HG02981 (cell line): ENCODE data around the gene C3orf18.
A peak's percentile ranks its signal among the peaks of the same experiment; 100 is the strongest.

ENCODE experiments used
- ATAC-seq: cut with Tn5 transposase; IDR thresholded peaks from one replicate; pipeline ENCODE4 v1.9.1; 2021; ENCODE audit warnings: mild to moderate bottlenecking, moderate library complexity; ENCODE audit not compliant: unreplicated experiment

Gene C3orf18

DNA sequence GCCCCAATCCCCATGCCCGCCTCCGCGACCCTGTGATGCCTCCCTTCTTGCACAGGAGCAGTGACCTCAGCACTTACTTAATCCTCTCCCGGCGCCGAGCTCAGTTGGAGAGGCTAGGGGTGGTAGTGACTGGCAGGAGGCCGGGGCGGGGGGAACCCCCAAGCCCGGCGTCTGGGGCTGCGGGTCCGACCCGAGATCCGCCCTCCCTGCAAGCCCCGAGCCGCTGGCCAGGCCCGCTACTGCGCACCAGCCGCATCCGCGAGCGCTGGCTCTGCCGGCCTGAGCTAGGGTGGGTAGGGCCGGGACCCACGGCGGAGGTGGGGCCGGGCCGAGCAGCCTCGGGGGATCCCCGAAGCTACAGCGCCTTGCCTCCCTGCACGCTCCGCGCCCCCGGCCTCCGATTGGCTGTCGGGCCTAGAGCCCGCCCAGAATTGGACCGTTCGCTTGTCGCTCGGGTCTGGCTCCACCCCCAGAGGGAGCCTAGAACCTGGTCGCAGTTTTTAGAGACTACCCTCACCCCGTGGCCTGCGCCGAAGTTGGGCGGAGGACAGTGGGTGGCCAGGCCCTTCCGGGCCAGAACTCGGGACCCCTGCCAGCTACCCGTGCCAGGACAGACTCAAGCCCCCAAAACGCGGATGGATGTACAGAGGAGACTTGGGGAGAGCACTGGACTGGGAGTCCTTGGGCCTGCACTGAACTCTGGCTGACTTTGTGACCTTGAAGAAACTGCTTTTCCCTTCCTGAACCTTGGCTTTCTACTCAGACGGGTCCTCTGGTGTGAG, at the start of gene C3orf18:
C3orf18 (minus strand) TSS at position 362 of the 782 bp plus-strand sequence. CDS start 2,048 bp downstream, outside the sequence.
- peak; percentile 81 for ATAC-seq

DNA sequence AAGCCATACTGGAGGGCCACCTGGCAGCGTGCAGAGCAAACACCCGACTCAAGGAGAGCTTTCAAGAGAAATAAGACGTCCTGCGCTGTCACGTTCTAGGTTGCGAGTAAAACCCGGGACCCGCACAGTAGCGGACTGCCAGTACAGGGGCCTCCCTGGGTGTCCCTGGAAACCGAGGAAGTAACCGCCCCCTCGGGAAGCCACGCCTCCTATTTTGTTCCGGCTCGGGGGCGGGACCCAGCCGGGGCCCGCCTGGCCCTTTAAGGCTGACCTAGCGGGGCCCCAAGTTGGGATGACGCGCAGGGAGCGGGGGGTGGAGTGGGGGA, 49.2 kb upstream of the C3orf18 start:
- ATAC-seq = peak; percentile 53

DNA sequence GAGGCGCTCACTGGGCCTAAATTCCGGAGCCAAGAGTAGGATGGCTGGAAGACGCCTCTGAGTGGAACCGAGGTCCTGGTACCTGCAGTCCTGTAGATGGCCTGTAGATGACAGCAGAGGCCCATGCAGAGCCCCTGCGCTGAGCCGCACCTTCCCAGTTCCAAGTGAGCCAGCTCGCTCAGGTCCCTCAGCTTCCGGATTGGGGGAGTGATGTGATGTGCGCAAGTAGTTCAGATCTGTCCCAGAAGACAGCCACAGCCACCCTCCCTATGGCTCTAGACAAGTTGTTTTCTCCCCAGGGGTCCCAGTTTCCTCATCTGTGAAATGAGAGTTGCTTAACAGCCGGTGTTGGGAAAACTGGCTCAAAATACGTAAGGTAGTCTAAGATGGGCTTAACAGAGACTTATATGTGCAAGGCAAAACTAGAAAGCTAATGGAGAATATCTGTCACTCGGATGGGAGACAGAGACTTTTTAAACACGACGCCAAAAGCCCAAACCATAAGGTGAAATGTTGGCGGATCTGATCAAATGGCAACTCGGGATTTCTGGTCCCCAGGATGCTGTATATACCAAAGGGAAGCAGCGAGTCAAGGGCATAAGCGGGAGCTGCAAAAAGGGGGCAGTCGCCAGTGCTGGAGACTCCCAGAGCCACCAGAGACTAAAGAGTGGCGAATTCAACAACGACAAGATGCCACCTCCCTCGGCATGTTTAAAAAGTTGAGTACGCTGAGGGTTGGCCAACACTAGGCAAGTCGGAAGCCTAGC, 48.6 kb upstream of the C3orf18 start:
- peak; percentile 19 for ATAC-seq

DNA sequence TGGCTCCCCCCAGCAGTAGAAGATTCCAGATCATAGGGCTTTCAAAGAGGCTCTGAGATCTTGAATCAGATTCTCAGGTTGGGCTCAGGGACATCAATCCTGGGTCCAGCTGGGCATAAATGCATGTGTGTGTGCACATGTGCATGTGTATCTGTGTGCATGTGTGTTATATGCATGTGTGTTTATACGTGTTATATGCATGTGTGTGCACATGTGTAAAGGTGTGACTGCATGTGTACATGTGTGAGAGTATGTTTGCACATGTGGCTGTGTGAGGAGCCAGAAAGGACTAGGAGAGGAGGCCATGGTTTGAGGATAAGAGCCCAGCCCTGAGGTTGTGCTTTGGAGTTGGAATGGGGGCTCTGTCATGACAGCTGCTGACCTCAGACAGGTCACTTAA, 47.6 kb upstream of the C3orf18 start:
- no peak for ATAC-seq

DNA sequence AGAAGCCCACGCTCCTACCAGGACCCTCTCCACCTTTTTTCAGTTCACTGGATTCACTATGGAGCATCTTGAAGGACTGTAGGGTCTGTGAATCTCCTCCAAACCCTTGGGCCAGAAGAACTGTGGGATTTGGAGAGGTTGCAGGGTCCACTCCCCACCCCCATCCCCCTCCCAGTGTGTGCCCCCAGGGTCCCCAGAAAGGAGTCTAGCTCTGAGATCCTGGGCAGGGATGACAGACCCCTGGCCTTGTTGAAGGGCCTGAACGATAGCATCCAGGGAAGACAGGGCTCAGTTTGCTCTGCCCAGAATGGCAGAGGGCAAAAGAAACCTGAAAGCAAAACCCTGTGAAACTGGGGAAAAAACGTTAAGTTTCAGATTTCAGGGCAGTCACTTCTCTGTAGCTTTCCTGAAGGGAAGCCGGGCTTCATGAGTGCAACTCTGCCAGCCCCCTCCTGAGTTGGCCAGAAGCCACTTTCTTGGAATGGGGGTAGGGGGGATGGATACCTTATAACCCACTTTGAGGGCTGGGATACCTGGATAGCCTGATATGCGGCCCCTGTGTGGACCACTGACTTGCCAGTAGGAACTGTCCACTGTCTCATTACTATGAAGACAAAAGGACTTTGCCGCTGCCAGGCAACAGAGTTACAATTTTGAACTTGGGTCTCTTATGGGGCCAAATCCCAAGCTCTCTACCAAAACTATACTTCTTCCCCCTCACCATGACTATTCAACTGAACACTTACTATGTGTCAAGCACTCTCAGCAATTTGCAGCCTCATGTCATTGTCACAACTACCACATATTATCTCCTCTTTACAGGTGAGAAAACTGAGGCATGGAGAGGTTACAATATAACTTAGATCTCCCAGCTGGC, 45.7 kb upstream of the C3orf18 start:
- ATAC-seq = no peak

DNA sequence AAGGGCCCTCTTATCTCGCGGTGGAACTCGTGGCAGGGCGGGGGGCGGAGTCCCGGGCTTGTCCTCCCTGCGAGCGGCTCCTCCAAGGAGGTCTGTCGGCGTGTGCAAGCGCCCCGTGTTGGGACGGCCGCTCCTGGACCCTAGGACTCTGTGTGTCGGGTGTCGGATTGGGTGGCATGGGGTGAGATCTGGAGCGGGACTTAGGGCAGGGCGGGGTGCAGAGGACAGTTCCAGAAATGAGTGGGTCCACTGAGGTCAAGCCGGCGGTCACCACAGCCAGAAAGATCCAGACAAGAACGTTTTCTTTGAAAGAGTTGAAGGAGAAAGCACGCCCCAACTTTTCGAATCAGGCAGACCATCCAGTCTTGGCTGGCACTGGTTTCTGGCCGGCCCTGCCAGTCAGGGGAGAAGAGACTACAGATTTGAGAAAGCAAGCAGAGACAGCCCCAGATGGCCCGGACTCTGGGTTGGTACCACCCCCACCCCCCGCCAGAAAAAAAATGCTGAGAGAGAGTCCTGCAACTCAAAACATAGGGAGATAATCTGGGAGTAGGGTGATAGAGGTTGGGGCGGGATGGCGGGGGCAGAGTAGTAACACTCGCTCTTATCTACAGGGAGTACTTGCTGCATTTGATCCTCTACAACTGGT, 44.8 kb upstream of the C3orf18 start:
- ATAC-seq = no peak

DNA sequence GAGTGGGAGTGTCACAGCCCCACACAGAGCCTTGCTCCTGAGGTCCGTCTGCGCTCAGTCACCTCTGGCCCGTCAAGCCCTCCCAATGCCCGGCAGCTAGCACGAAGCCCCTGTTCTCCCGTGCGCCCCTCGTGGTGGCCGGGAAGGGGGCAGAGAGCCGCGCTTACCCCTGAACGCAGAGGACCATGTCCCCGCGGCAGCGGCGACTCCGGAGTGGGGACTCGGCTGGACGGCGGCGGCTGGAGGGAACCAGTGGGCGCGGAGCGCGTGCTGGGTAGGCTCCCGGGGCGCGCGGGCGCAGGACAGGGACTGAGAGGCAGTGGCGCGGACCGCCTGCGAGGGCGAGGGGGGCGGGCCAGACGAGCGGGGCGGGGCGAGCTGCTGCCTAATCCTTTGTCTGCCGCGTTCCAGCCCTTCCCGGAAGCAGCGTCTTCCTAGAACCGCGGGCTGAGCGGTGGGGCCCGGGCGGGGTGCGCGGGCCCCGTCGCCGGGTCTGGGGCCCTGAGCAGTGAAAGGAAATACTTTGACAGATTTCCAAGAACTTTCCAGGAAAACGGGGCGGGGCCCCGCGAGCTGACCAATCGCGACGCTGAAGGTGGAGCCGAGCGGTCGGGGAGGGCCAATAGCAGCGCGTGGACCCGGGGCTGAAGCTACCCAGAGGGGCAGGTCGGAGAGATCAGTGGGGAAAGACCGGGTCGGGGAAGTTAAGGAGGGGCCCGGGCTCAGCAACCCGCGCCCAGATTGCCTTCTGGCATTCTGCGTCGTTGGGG, 44.1 kb upstream of the C3orf18 start, which contains the start of gene CISH:
CISH (minus strand) TSS at position 311 of the 770 bp plus-strand sequence; CDS start at position 187, 124 bp downstream.
- ATAC-seq = peak; percentile 62

DNA sequence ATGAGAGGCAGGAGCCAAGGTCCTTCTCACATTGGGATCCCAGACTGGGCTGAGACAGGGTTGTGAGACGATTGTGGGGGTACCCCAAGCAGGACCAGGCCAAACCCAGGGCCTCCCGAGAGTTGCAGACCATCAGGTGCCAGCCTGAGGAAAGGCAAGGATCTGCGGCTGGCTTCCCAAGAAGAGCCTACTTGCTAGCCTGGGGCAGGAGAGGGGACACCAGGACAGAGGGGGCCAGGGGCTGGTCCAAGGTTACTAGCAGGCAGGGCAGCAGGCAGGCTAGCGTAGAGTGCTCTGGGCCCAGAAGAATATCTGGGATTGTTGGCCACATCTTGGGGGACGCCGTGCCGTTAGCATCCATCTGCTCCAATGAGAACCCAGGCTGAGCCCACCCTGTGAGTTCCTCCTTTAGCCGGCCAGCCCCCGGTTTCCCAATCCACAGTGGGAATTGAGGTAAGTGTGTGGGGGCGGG, 43.5 kb upstream of the C3orf18 start:
- no peak for ATAC-seq

DNA sequence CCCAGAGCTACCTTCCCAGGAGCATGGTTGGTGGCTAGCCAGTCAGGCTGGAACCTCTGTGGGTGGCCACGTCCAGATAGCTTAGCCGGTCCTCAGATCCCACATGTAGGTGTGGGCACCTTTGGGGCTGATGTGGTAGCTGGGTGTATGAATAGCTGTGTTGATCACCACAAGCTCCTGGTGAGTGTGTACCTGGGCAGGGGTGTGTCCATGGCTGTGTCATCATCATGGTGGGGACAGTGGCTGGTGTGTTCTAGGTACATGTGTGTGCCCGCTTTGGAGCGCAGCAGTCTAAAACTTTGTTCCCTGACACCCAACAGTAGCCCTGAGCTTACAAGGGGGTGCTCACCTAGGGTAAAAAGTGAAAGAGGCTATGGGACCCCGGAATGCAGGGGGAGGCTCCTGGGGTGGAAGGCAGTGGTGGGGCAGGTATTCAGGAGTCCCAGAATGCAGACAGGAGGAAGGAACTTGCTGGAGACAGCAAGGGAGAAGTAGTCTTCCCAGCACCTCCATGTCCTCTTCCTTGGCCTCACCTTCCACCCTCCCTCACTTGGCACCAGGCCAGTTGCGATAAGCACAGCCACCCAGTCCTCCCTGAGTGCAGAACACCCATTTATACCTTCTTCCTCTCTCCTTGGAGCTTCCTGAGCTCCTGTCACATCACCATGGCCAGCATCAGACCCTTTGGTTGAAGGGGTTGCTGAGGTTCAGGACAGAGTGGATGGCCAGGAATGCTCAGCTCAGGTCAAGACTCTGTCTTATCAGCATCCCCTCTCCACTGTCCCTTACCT, 42.8 kb upstream of the C3orf18 start:
- no peak for ATAC-seq

DNA sequence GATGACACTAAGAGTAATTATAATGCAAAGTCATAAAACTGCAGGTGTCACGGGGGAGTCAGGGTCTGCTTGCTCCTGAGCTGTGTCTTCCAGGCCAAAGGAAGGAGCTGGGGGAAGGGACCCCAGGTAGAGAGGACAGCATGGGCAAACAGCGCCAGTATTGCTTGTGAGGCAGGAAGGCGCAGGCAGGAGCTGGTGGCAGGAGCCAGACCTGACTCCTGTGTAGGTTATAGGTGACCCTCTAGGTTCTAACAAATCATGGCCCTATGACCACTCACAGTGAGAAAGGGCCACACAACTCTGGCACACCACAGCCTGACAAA, 42.2 kb upstream of the C3orf18 start:
- no peak for ATAC-seq

DNA sequence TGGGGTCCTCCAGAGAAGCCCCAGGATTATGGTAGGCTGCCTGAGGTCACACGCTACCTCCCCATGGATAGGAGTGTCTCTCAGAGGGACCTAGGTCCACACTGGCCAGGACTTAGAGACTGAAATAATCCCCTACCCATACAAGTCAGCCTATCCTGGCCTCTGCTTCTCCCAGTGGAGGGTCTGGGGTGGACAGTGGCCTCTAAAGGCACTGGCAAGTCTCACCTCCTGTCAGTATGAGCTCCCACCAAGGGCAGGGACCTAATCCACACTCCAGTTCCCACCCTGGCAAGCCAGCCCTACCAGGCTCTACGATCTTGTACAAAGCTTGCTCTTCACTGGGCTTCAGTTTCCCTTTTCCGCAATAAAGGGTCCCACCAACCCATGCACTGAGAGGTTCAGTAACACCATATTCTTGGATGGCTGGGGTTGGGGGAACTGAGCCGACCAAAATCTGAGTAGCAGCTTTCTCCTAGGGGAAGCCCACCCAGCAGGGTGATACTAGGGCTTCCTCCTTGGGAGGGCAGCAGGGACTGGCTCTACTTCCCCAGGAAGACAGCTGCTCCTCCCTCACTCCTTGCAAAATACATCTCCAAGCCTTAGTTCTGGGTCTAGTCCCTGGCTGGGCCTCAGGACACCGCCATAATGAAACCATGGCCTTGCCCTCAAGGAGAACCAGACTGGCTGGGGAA, 41.7 kb upstream of the C3orf18 start:
- no peak for ATAC-seq

DNA sequence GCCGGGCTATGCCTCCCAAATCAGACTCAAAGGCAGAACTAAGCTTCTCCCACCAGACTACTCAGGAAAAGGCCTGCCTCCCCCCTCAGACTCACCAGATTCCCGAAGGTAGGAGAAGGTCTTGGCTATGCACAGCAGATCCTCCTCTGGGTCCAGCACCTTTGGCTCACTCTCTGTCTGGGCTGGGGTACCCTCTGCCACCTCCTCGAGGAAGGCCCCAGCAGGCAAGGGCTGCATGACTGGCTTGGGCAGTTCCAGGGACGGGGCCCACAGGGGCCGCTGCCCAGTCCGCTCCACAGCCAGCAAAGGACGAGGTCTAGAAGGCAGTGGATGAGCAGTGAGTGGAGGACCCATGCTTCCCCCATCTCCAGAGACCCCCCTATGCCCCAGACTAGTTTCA, 40.7 kb upstream of the C3orf18 start:
- ATAC-seq = no peak

DNA sequence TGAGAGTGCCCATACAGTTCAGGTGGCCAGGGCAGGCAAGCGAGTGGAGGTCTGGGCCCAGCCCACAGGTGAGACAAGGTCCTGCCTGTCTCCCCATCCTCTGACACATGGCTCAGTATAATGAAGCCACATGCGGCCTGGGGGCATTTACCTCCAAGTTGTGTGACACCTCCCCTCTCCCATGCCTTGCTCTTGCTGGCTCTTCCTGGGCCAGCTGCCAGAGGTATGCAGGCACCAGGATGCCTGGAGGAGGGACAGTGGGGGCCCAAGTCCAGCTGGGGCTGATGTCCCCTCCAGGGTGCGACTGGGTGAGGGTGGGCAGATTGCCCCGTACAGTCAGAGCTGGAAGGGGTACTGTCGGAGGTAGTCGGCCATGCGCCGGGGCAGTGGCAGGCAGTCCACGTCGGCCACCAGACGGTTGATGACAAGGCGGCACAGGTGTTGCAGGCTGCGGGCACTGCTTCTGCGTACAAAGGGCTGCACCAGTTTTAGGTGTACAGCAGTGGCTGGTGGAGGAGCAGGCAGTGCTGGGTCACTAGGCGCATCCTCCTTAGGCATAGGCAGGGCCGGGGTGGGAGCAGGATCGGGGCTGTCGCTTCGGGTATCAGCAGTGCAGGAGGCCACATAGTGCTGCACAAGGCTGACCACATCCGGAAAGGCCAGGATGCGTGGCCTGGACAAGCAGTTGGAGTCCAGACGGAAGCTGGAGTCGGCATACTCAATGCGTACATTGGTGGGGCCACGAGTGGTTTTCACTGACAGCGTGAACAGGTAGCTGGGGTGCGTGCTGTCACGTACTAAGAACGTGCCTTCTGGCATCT, 39.9 kb upstream of the C3orf18 start:
- ATAC-seq = no peak

DNA sequence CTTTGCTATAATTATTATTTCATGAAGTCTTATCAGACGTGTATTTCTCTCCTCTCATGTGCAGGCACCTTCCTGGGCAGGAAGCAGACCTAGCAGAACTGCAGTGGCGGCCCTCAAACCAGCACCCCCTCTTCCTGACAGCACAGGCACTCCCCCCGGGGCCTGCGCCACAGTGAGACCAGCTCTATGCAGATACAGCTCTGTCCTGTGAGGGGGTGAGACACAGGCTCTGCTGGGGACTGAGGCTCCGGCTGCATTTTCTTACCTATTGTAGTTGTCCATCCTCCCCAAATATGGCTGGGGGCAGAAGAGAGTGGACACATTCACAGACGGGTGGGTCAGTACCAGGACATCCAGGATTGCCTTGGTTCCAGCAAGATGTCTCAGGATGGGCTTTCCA, 39.0 kb upstream of the C3orf18 start:
- ATAC-seq = no peak

DNA sequence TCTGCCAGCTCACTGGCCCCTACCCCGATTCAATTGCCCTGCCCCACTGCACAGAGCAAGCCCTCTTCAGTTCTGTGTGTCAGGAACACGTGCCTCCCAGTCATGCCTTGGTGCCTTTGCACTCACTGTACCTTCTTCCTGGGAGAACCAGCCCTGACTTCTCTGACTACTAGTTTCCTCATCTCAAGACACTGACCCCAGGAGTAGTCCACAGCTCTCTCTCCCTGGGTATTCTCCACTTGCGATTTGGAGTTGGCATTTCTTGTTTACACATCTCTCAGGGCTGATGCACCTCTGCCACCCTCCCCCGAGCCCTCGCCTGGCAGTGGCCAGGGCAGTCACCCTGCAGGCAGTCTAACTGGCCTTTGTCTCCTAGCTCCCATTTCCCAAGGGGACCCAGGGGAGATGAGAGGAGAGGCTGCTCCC, 38.4 kb upstream of the C3orf18 start:
- no peak for ATAC-seq

DNA sequence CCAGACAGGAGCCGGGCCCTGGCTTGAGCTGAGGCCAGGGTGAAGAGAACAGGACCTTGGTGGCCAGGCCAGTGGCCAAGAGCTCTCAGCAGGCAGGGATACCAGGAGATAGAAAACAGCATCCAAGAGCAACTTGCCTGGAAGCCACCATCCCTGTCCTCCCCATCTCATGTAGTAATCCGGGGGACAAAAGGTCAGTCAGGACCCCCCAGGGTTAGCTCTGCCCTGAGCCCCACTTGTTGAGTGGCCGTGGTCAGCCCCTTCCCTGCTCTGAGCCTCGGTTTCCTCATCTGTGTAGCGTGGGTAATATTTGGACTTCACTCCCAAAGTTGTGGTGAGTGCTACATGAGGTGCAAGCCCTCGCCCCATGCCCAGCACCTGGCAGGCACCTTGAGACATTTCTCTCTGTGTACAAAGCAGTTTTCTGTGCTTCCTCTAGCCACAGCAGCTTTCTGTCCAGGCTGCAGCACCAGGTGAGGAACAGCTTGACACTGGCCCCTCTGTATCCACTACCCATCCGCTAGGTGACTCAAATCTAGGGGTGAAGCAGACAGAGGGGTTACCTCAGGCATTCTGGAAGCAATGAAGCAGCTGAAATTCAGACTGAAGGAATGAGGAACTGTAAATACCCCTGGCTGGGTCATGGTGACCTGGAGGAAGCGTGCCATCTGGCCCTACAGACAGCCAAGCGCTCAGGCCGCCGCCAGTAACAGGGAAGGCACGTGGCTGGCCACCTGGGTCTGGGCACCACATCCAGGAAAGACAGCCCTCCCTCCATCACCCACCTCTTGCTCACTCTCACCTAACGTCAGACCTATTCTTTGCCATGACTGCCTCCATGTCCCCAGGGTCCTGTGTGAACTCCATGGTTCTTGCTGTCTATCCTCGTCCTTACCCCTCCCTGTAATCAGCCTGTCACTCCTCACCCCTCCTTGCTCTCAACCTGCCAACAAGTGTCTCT, 37.4 kb upstream of the C3orf18 start:
- no peak for ATAC-seq
